Measurements from ENCODE around the gene LRRK1. TPM values are rescaled to one million over a fixed set of nuclear protein-coding genes. Genes with fewer than 3 reads are reported as not detected.

Gene LRRK1
- polyA plus RNA-seq, 4 donors, result 3.8 to 9.4 (median 5.9) TPM

DNA sequence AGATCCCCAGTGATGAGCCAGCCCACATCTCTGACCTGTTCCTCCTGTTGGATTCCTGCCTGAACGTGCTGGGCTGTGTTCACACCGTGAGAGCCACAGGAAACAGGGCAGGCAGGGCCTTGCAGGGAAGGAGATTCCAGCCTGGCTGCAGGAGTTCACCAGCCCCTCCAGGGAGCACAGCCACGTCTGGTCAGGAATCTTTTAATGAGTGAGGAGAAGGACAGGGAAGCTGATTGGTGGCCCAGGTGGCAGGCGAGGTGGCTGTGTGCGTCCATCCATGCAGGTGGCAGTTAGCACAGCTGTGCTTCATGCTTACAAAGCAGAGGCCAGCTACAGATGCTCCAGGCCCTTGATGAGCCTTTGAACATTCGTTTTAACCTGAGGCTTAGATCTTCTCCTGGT lies 10.5 kb downstream of the LRRK1 start:
- no peak for FAIRE-seq
- DNase-seq, result no peak

GRCh38 chr15:100930306-100930848 lies 11.2 kb downstream of the LRRK1 start:
- H3K27me3 ChIP-seq (ENCODE audit: control insufficient read depth in 3 of 3, insufficient read depth in 3 of 3, low read length in 3 of 3), result peaks cover 0 to 2% (median 0%) of the 10 kb centered on the region in 3 donors
- peaks cover 0 to 5% (median 0%) of the 10 kb centered on the region in 3 donors for H3K36me3 ChIP-seq (ENCODE audit: control insufficient read depth in 3 of 3, insufficient read depth in 2 of 3, low read depth in 1 of 3, low read length in 3 of 3)
- FAIRE-seq, result no peak
- H3K27ac ChIP-seq (ENCODE audit: low read depth in 1 of 3, low read length in 2 of 3), result no peak overlapping the region
- no peaks in the 10 kb centered on the region for H3K9me3 ChIP-seq (ENCODE audit: control insufficient read depth in 2 of 2, insufficient read depth in 1 of 2, low read depth in 1 of 2, low read length in 1 of 2)
- DNase-seq, result no peak
- H3K4me1 ChIP-seq (ENCODE audit: control insufficient read depth in 3 of 3, insufficient read depth in 2 of 3, low read depth in 1 of 3, low read length in 2 of 3), result no peaks in the 10 kb centered on the region
- no peak overlapping the region for H3K4me3 ChIP-seq (ENCODE audit: low read depth in 1 of 3, low read length in 3 of 3)
- WGBS, 3 donors, result 92 to 98% (median 94%) methylated on average over 4 of the region's 4 CpGs

More for the DNA sequence above, 10.5 kb downstream of the LRRK1 start:
- WGBS, 3 donors, result 56 to 75% (median 68%) methylated on average over 6 of the region's 6 CpGs
- H3K9me3 ChIP-seq (ENCODE audit: control insufficient read depth in 2 of 2, insufficient read depth in 1 of 2, low read depth in 1 of 2, low read length in 1 of 2), result no peaks in the 10 kb centered on the region
- no peak overlapping the region for H3K4me3 ChIP-seq (ENCODE audit: low read depth in 1 of 3, low read length in 3 of 3)
- peaks cover 0 to 2% (median 0%) of the 10 kb centered on the region in 3 donors for H3K27me3 ChIP-seq (ENCODE audit: control insufficient read depth in 3 of 3, insufficient read depth in 3 of 3, low read length in 3 of 3)
- H3K27ac ChIP-seq (ENCODE audit: low read depth in 1 of 3, low read length in 2 of 3), result no peak overlapping the region
- peaks cover 0 to 5% (median 0%) of the 10 kb centered on the region in 3 donors for H3K36me3 ChIP-seq (ENCODE audit: control insufficient read depth in 3 of 3, insufficient read depth in 2 of 3, low read depth in 1 of 3, low read length in 3 of 3)
- H3K4me1 ChIP-seq (ENCODE audit: control insufficient read depth in 3 of 3, insufficient read depth in 2 of 3, low read depth in 1 of 3, low read length in 2 of 3), result no peaks in the 10 kb centered on the region

GRCh38 chr15:100931143-100931890 lies 12.2 kb downstream of the LRRK1 start:
- H3K4me3 ChIP-seq (ENCODE audit: low read depth in 1 of 3, low read length in 3 of 3), result no peak overlapping the region
- peaks cover 0 to 5% (median 0%) of the 10 kb centered on the region in 3 donors for H3K36me3 ChIP-seq (ENCODE audit: control insufficient read depth in 3 of 3, insufficient read depth in 2 of 3, low read depth in 1 of 3, low read length in 3 of 3)
- no peaks in the 10 kb centered on the region for H3K9me3 ChIP-seq (ENCODE audit: control insufficient read depth in 2 of 2, insufficient read depth in 1 of 2, low read depth in 1 of 2, low read length in 1 of 2)
- H3K27ac ChIP-seq (ENCODE audit: low read depth in 1 of 3, low read length in 2 of 3), result no peak overlapping the region
- 76 to 85% (median 85%) methylated on average over 15 of the region's 15 CpGs for WGBS, 3 donors
- H3K4me1 ChIP-seq (ENCODE audit: control insufficient read depth in 3 of 3, insufficient read depth in 2 of 3, low read depth in 1 of 3, low read length in 2 of 3), result no peaks in the 10 kb centered on the region
- H3K27me3 ChIP-seq (ENCODE audit: control insufficient read depth in 3 of 3, insufficient read depth in 3 of 3, low read length in 3 of 3), result peaks cover 0 to 2% (median 0%) of the 10 kb centered on the region in 3 donors
- no peak for DNase-seq
- FAIRE-seq, result no peak

DNA sequence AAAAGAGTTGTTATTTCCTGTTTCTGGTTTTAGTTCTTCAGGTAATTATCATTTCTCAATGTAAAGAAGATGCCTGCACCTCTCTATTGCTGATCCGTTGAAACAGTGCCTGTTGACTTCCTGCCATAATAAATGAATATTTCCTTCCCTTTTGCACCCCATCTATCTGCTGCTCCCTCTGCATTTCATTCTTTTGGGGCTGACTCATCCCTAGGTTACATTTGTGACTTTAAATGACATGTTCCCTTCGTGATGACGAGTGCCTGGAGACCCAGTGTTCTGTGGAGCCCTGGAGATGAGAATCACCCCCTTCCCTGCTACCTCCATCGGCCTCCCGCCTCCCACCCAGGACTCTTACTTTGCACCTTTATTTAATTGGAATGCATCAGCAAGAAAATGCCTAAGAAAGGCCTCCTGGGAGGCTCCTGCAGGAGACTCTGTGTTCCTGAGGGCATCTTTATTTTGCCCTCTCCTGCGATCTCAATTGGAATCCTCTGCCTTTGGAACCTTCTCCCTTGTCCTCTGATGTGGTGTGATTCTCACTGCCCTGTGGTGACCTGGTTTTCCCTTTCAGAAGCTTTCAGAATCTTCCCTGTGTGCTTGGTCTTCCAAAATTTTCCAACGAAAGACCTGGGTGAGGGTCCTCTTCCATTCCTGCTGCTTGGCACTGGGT lies 13.7 kb downstream of the LRRK1 start:
- DNase-seq (no peak), FAIRE-seq (no peak)
- no peaks in the 10 kb centered on the region for H3K36me3 ChIP-seq (ENCODE audit: control insufficient read depth in 3 of 3, insufficient read depth in 2 of 3, low read depth in 1 of 3, low read length in 3 of 3)
- H3K4me1 ChIP-seq (ENCODE audit: control insufficient read depth in 3 of 3, insufficient read depth in 2 of 3, low read depth in 1 of 3, low read length in 2 of 3), result no peaks in the 10 kb centered on the region
- 71 to 82% (median 82%) methylated on average over 7 of the region's 7 CpGs for WGBS, 3 donors
- no peak overlapping the region for H3K4me3 ChIP-seq (ENCODE audit: low read depth in 1 of 3, low read length in 3 of 3)
- peaks cover 0 to 2% of the 10 kb centered on the region in 2 donors for H3K9me3 ChIP-seq (ENCODE audit: control insufficient read depth in 2 of 2, insufficient read depth in 1 of 2, low read depth in 1 of 2, low read length in 1 of 2)
- peaks cover 0 to 2% (median 0%) of the 10 kb centered on the region in 3 donors for H3K27me3 ChIP-seq (ENCODE audit: control insufficient read depth in 3 of 3, insufficient read depth in 3 of 3, low read length in 3 of 3)
- no peak overlapping the region for H3K27ac ChIP-seq (ENCODE audit: low read depth in 1 of 3, low read length in 2 of 3)

GRCh38 chr15:100934166-100934565 lies 15.0 kb downstream of the LRRK1 start:
- DNase-seq (no peak), FAIRE-seq (no peak)
- H3K27me3 ChIP-seq (ENCODE audit: control insufficient read depth in 3 of 3, insufficient read depth in 3 of 3, low read length in 3 of 3), result no peaks in the 10 kb centered on the region
- H3K4me3 ChIP-seq (ENCODE audit: low read depth in 1 of 3, low read length in 3 of 3), result no peak overlapping the region
- H3K9me3 ChIP-seq (ENCODE audit: control insufficient read depth in 2 of 2, insufficient read depth in 1 of 2, low read depth in 1 of 2, low read length in 1 of 2), result peaks cover 0 to 2% of the 10 kb centered on the region in 2 donors
- no peak overlapping the region for H3K27ac ChIP-seq (ENCODE audit: low read depth in 1 of 3, low read length in 2 of 3)
- no peaks in the 10 kb centered on the region for H3K36me3 ChIP-seq (ENCODE audit: control insufficient read depth in 3 of 3, insufficient read depth in 2 of 3, low read depth in 1 of 3, low read length in 3 of 3)
- no peaks in the 10 kb centered on the region for H3K4me1 ChIP-seq (ENCODE audit: control insufficient read depth in 3 of 3, insufficient read depth in 2 of 3, low read depth in 1 of 3, low read length in 2 of 3)

DNA sequence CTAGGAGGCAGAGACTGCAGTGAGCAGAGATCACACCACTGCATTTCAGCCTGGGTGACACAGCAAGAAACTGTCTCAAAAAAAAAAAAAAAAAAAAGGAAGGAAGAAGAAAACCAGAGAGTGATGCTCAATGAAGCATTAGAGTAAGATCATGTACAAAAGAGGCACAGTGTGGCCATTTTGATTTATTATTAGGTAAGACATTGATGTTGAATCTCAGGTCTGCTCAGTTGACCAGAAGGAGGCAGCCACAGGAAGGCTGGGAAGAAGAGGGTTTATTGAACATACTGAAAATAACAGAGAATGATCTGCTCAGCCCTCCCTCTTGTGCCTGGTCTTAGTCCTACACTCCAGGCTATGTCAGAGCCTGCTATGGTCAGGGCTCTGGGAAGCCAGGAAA lies 15.6 kb downstream of the LRRK1 start:
- DNase-seq (no peak), FAIRE-seq (no peak)
- no peak overlapping the region for H3K27ac ChIP-seq (ENCODE audit: low read depth in 1 of 3, low read length in 2 of 3)
- H3K4me1 ChIP-seq (ENCODE audit: control insufficient read depth in 3 of 3, insufficient read depth in 2 of 3, low read depth in 1 of 3, low read length in 2 of 3), result no peaks in the 10 kb centered on the region
- H3K27me3 ChIP-seq (ENCODE audit: control insufficient read depth in 3 of 3, insufficient read depth in 3 of 3, low read length in 3 of 3), result no peaks in the 10 kb centered on the region
- H3K36me3 ChIP-seq (ENCODE audit: control insufficient read depth in 3 of 3, insufficient read depth in 2 of 3, low read depth in 1 of 3, low read length in 3 of 3), result no peaks in the 10 kb centered on the region
- no peak overlapping the region for H3K4me3 ChIP-seq (ENCODE audit: low read depth in 1 of 3, low read length in 3 of 3)
- peaks cover 0 to 2% of the 10 kb centered on the region in 2 donors for H3K9me3 ChIP-seq (ENCODE audit: control insufficient read depth in 2 of 2, insufficient read depth in 1 of 2, low read depth in 1 of 2, low read length in 1 of 2)

GRCh38 chr15:100937171-100937570 lies 18.0 kb downstream of the LRRK1 start:
- H3K27ac ChIP-seq (ENCODE audit: low read depth in 1 of 3, low read length in 2 of 3), result no peak overlapping the region
- H3K9me3 ChIP-seq (ENCODE audit: control insufficient read depth in 2 of 2, insufficient read depth in 1 of 2, low read depth in 1 of 2, low read length in 1 of 2), result peaks cover 0 to 2% of the 10 kb centered on the region in 2 donors
- no peaks in the 10 kb centered on the region for H3K4me1 ChIP-seq (ENCODE audit: control insufficient read depth in 3 of 3, insufficient read depth in 2 of 3, low read depth in 1 of 3, low read length in 2 of 3)
- DNase-seq (no peak), FAIRE-seq (no peak)
- 81 to 87% (median 87%) methylated on average over 4 of the region's 4 CpGs for WGBS, 3 donors
- no peaks in the 10 kb centered on the region for H3K36me3 ChIP-seq (ENCODE audit: control insufficient read depth in 3 of 3, insufficient read depth in 2 of 3, low read depth in 1 of 3, low read length in 3 of 3)
- no peaks in the 10 kb centered on the region for H3K27me3 ChIP-seq (ENCODE audit: control insufficient read depth in 3 of 3, insufficient read depth in 3 of 3, low read length in 3 of 3)
- no peak overlapping the region for H3K4me3 ChIP-seq (ENCODE audit: low read depth in 1 of 3, low read length in 3 of 3)

DNA sequence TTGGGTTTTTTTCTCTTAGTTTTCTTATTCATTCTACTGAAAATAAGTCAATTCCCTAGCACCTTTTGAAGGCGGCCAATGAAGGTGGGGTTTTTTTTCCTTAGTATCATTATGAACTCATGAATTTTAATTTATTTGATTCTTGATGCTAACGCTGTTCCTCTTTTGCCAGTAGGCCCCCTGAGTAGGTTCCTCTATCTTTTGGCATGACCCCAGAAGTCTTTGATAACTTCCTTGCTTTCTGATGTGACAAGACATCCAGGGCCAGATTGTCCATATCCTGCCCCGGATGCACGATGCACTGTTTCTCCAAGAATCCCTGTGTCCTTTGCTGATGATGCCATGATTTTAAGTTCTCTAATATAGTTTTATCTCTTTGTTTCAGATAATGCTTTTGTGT lies 20.6 kb downstream of the LRRK1 start:
- Histone ChIP-seq H3K27me3 (ENCODE audit: control insufficient read depth in 3 of 3, insufficient read depth in 3 of 3, low read length in 3 of 3) (no peaks in the 10 kb centered on the region), H3K27ac (ENCODE audit: low read depth in 1 of 3, low read length in 2 of 3) (no peak overlapping the region), H3K4me1 (ENCODE audit: control insufficient read depth in 3 of 3, insufficient read depth in 2 of 3, low read depth in 1 of 3, low read length in 2 of 3) (no peaks in the 10 kb centered on the region), H3K9me3 (ENCODE audit: control insufficient read depth in 2 of 2, insufficient read depth in 1 of 2, low read depth in 1 of 2, low read length in 1 of 2) (peaks cover 0 to 2% of the 10 kb centered on the region in 2 donors), H3K4me3 (ENCODE audit: low read depth in 1 of 3, low read length in 3 of 3) (no peak overlapping the region), H3K36me3 (ENCODE audit: control insufficient read depth in 3 of 3, insufficient read depth in 2 of 3, low read depth in 1 of 3, low read length in 3 of 3) (no peaks in the 10 kb centered on the region)
- FAIRE-seq, result no peak
- WGBS, 3 donors, result 76 to 87% (median 85%) methylated on average over 4 of the region's 4 CpGs
- DNase-seq, result no peak
